Hypothalamus (tissue), 51 donors: ENCODE data around the gene ELK3.

ENCODE experiments used
- DNase-seq, 51 donors: peaks; one replicate each; lab custom pipeline; 2025; lab: John Stamatoyannopoulos, UW

Gene ELK3

GRCh38 chr12:96248136-96248931 is 54.2 kb downstream of the ELK3 start:
- peak in 12 of 51 donors; percentile 6 to 53 (median 31) for DNase-seq

DNA sequence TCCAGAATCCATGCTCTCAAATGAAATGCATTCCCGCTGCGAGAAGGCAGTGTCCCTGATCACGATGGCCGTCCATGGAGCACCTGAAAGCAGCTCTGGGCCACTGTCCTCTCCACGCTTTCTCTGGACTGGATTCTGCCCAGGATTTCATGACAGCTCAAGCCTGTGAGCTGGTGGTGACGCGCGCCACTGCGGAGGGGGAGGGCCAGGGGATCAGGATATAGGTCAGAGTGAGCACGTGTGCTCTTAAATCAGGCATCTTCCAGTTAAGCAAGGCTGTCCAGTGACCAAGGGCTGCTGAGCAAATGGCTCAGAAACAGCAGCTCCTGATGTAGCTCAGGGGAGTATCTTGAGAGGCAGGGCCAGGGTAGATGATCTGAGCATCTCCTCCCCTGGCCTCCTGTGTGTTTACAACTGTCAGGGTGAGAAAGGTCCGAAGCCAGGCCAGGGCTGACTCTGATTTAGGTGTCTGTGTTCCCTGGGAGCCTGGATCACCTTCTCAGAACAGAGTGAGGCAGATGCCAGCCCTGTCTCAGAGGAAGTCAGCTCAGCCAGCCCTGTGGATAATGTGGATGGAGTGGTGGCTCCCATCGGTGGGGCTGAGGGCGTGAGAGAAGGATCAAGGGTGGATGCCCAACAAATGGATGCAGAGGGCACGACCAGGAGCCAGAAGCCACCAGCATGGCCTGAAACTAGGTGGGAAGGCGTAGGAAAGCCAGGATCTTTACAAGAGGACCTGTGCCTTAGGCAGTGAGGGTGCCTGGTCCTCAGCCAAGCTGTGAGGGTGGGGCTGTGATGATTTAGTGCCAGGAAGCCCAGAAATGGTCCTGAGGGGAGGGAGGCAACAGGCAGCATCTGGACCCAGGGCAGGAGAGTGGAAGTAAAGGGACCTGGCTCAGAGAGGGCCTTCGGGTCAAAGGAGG is 55.3 kb downstream of the ELK3 start:
- DNase-seq = peak in 8 of 51 donors; percentile 18 to 48 (median 27)

DNA sequence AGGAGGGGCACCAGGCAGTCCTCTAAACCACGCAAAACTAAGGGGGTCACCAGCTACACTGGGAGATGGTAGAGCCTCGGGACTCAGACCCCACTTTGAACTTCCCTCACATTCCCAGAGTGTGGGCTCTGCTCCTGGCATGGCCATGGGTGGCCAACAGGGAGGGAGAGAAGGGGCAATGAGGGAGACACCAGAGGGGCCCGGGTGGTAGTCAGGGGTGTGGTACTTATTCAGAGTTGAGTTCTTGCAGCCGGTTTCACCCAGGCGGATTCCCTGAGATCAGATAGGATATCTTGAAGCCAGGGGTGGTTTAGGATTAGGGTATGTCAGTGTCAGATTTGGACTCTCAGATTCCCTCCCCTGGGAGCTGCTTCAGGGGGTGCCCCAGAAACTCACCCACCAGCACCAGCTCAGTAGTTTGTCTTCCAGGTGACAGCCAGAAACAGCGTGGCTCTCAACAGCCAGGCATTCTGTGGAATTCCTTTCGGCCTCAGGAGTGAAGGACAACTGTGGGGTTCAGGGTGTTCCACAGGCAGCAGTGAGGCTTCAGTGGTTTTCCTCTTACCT is 56.0 kb downstream of the ELK3 start:
- DNase-seq = no peak

DNA sequence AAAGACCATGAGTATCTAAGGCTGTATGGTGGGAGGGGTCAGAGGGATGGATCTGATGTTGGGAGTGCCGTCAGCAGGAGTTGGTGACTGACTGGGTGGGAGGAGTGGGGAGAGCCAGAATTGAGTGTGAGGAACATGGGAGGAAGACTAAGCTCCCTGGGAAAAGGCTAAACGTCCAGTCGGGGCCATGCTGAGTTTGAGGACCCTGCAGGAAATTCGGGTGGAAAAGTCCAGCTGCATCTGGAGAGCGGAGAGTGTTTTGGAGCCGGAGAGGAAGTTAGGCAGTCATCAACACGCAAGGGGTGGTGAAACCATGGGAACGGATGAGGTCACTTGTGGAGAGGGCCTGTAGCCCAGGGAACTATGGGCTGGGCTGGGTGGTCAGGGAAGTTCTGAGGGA is 60.9 kb downstream of the ELK3 start:
- peak in 1 of 51 donors; percentile 12 for DNase-seq

DNA sequence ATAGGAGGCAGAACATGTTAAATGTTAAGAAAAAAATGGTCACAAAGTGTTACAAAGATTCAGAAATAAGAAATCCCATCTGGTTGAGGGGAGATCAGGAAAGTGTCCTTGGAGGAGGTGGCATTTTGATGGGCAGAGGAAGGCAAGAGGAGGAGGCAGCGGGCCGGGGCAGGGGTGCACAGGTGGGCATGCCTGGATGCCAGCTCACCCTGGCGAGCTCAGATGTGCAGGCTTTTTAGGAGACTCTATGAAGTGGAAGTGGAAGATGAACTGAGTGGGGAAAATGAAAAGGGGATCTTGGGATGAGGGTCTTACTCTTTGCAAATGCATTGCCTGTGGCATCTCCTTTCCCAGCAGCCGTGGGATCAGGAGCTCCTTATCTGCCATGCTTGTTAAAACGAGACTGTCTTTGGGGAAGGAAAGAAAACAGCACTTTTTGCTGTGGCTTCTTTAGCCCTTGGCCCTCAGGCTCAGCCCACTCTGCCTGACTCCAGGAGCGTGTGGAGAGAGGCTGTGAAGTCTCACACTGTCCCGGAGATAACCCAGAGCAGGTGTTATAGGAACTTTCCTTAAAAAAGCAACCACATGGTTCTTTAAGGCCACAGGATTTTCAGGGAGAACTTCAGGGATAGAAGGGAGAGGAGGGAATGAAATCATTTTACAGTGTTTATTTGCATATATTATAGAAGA is 62.6 kb downstream of the ELK3 start:
- DNase-seq = no peak

DNA sequence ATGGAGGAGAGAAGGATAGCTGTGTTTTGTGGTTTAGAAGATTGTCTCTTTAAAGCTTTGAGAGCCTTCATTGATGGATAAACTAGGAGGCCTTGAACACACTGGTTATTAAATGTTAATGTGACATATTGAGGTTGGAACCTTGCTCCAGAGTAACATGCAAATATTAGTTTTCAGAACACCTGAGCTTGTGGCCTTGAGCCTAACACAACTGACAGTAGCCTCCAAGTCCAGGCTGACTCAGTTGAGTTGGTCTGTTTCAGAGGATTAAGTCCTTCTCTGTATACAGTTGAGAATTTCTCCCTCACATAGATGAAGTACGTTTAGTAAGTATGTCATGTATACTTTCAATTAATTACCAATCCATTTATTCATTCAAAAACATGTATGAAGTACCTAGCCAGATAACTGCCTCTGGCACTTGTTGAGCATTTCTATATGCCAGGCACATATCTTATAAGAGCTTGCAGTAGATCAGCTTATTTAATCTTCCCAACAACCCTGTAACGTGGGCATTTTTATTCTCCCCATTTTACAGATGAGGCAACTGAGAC is 63.5 kb downstream of the ELK3 start:
- DNase-seq = no peak

DNA sequence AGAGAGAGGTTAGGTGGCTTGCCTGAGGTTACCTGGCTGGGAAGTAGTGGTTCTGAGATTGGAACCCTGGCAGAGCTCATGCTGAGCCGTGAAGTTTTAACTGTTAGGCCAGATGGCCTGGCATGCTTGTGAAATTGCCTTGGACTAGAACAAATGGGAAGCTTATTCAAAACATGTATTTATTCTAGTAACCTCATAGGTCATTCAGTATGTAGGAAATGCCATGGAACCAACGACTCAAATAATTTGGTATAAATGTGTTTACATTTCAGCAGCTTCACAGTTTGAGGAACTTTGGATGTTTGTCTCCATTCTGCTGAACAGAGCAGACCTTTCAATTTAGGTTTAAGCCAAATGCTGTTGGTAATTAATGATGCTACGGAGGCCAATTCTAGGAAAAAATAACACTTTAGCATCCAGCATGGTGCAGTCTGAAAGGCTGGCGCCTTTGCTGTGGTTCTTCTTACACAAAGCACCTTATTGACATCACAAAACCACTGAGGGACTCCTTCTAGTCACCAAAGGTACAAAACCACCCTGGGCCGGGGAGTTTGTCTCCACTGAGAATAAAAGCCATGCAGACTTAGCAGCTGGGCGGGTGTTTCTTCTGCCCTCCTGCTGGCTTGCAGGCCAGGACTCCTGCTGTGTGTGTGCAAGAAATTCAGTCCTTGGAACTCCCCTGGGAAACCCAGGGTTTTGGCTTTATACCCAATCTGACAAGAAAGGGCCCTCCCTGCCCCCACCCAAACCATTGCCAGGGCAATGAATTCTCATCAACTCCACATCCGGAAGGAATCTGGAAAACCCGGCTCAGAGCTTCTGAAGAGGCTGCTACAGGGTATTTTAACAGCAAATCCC is 64.2 kb downstream of the ELK3 start:
- DNase-seq = peak in 20 of 51 donors; percentile 22 to 66 (median 43)

DNA sequence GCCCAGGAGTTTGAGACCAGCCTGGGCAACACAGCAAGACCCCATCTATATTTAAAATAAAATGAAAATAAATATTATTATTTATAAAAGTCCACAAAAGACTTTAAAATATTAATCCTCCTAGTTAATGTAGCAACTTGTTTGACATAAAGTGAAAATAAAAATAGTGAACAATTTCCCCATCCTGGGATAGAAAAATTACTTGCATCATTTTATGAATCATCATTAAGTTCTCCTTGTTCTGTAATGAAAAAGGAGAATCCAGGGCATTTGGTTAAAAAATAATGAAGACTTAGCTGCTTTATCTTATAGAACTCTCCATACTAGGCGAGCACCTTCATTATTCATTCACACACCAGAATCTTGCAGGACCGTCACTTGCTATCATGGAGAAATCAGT is 66.1 kb downstream of the ELK3 start:
- no peak for DNase-seq

GRCh38 chr12:96260644-96261043 is 66.5 kb downstream of the ELK3 start:
- DNase-seq = no peak

GRCh38 chr12:96261557-96261956 is 67.4 kb downstream of the ELK3 start:
- no peak for DNase-seq

- DNase-seq = peak in 9 of 51 donors; percentile 11 to 37 (median 16)
Observed at GRCh38 chr12:96263449-96263902, 69.3 kb downstream of the ELK3 start.

GRCh38 chr12:96265400-96265799 is 71.2 kb downstream of the ELK3 start:
- DNase-seq = no peak

- DNase-seq = no peak
Observed at GRCh38 chr12:96265836-96266235, 71.7 kb downstream of the ELK3 start.

GRCh38 chr12:96266238-96266637 is 72.1 kb downstream of the ELK3 start:
- no peak for DNase-seq

DNA sequence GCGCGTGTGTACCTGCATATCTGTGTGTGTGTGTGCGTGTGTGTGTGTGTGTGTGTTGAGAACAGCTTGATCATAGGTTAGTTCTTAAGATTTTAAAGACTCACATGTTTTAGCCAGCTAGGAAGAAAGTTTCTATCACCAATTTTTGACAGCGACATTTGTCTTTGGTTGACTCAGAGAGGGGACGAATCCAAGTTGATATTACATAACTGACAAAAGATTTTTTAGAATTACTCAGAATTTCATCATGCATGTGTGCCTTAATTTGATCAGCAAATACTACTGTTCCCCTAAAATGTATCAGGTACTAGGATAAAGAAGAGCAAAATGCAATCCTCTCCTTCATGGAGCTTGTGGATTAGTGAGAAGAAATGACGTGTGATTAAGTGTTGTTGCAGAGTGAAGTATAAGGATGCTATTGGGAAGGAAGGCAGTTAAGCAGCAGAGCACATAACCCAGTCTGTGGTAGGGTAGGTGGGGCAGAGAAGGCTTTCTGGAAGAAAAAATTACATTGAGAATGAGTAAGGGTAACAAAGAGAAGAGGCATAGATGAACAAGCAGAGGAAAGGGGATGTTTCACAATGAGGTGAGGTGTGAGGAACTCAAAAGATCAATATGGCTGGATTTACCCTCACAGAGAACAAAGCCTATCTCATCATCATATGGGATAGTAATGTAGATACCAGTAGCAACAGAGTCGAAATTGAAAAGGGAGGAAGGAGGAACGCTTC is 77.5 kb downstream of the ELK3 start:
- DNase-seq = no peak

- no peak for DNase-seq
Observed at GRCh38 chr12:96274331-96274730, 80.2 kb downstream of the ELK3 start.

DNA sequence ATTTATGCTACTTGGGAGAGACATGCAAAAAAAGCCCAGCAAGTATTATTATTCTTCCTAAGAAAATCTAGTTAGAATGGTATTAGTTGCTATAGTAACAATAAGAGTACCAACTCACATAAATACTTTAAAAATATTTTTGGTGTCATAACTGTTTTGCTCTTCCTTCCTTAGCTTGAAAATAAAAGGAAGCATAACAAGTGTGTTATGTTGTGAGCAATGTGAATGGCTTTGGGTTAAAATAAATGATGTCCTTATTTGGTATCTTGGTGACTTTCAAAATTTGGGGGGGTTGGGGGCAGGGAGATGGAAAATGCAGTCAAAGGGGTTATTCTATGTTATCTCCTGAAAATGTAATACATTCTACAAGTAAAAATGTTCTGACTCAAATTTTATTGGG is 91.0 kb downstream of the ELK3 start:
- DNase-seq = no peak

DNA sequence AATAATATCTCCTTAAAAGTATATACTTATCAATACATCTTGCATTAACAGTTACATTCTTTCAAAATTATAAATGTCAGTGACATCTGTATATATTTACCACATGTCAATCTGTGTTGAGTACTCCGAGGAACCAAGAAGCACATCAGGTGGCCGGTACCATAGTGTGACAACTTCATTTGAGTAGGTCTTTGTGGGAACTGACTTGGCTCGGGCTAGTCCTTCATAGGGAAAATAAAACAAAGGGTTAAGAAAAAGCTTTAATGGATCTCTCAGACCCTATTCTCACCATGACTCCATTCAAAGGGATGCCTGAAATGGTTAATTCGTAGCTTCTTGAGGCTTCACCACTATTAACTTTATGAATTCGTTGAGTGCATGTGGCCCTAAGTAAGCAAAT is 94.9 kb downstream of the ELK3 start:
- no peak for DNase-seq

GRCh38 chr12:96293093-96293492 is 98.9 kb downstream of the ELK3 start:
- DNase-seq = no peak
